WTC11 (cell line): ENCODE measurements around the gene YBEY. TPM values are rescaled to one million over a fixed set of nuclear protein-coding genes. Genes with fewer than 3 reads are reported as not detected.
A peak's percentile ranks its signal among the peaks of the same experiment; 100 is the strongest.

Experiments
- ATAC-seq: fragments of 200-7000 bp; cut with Tn5 transposase; 2 replicates; pipeline ENCODE4 v1.10.0; 2021; ENCODE audit warnings: mild to moderate bottlenecking, moderate library complexity
- CTCF ChIA-PET: fragments of 300-600 bp; sonication (Branson Sonifier 250); formaldehyde crosslinking; loops from one replicate; lab custom pipeline; 2021; ENCODE audit warnings: antibody characterized with exemption; lab: Charles Lee
- POLR2A ChIA-PET: fragments of 350-600 bp; sonication (Branson Sonifier 250); formaldehyde crosslinking; loops from one replicate; lab custom pipeline; 2021; ENCODE audit warnings: antibody characterized with exemption; lab: Charles Lee
- DNase-seq: peaks from one replicate; pipeline ENCODE4 v3.0.0; 2021; ENCODE audit warnings: low spot score
- H3K27ac Mint-ChIP-seq: 2 replicates; pipeline ENCODE4 v1.8.0; 2021; ENCODE audit warnings: mixed read lengths
- H3K27me3 Mint-ChIP-seq: 2 replicates; pipeline ENCODE4 v1.8.0; 2021; ENCODE audit warnings: low read depth, mild to moderate bottlenecking, moderate library complexity, mixed read lengths
- H3K36me3 Mint-ChIP-seq: 2 replicates; pipeline ENCODE4 v1.8.0; 2021; ENCODE audit warnings: mixed read lengths
- H3K4me1 Mint-ChIP-seq: 2 replicates; pipeline ENCODE4 v1.8.0; 2022; ENCODE audit warnings: mixed read lengths
- H3K4me3 Mint-ChIP-seq: 2 replicates; pipeline ENCODE4 v1.8.0; 2021; ENCODE audit warnings: mild to moderate bottlenecking, moderate library complexity, mixed read lengths
- H3K9me3 Mint-ChIP-seq: 2 replicates; pipeline ENCODE4 v1.8.0; 2021; ENCODE audit warnings: mixed read lengths
- CREM ChIP-seq: sonication (generic); formaldehyde crosslinking; IDR thresholded peaks from 2 replicates; pipeline ENCODE4 v1.8.1; 2022; ENCODE audit warnings: mild to moderate bottlenecking, missing genetic modification reagents, moderate library complexity
- EMX1 ChIP-seq: fragments of 250-450 bp; sonication (Bioruptor Pico); IDR thresholded peaks from 2 replicates; pipeline ENCODE4 v1.8.0; 2021; ENCODE audit warnings: mild to moderate bottlenecking
- JAZF1 ChIP-seq: fragments of 250-450 bp; sonication (Bioruptor Pico); IDR thresholded peaks from 2 replicates; pipeline ENCODE4 v1.9.0; 2021; ENCODE audit warnings: moderate library complexity, mild to moderate bottlenecking, inconsistent platforms
- KAT7 ChIP-seq: sonication (generic); formaldehyde crosslinking; IDR thresholded peaks from 2 replicates; pipeline ENCODE4 v1.8.1; 2023; ENCODE audit warnings: missing genetic modification reagents, mild to moderate bottlenecking, borderline replicate concordance
- MYBL2 ChIP-seq: sonication (generic); formaldehyde crosslinking; IDR thresholded peaks from 2 replicates; pipeline ENCODE4 v1.8.1; 2023; ENCODE audit warnings: mild to moderate bottlenecking, moderate library complexity, missing genetic modification reagents
- NFATC4 ChIP-seq: fragments of 250-450 bp; sonication (Bioruptor Pico); IDR thresholded peaks from 2 replicates; pipeline ENCODE4 v1.9.0; 2021; ENCODE audit warnings: mild to moderate bottlenecking
- NFYB ChIP-seq: sonication (generic); formaldehyde crosslinking; conservative IDR thresholded peaks from 2 replicates; pipeline ENCODE4 v1.8.0; 2022; ENCODE audit warnings: low read depth, missing genetic modification reagents
- NR1H2 ChIP-seq: sonication (generic); formaldehyde crosslinking; IDR thresholded peaks from 2 replicates; pipeline ENCODE4 v1.9.0; 2021; ENCODE audit warnings: mild to moderate bottlenecking, moderate library complexity, missing genetic modification reagents
- TCF7 ChIP-seq: sonication (generic); formaldehyde crosslinking; IDR thresholded peaks from 2 replicates; pipeline ENCODE4 v1.8.0; 2022; ENCODE audit warnings: mild to moderate bottlenecking, low read depth, missing genetic modification reagents, moderate library complexity
- TEAD4 ChIP-seq: sonication (generic); formaldehyde crosslinking; IDR thresholded peaks from 2 replicates; pipeline ENCODE4 v1.8.0; 2022; ENCODE audit warnings: mild to moderate bottlenecking, missing genetic modification reagents
- total RNA-seq: library from RNA; stranded (reverse); gene quantifications from 3 replicates; pipeline ENCODE4 v1.2.3, GENCODE V29; 2021
- TF ChIP-seq, protein P1 (sequence below): sonication (generic); formaldehyde crosslinking; IDR thresholded peaks from 2 replicates; pipeline ENCODE4 v1.8.0; 2023; ENCODE audit warnings: missing genetic modification reagents
- TF ChIP-seq, protein P2 (sequence below): sonication (generic); formaldehyde crosslinking; IDR thresholded peaks from 2 replicates; pipeline ENCODE4 v1.8.1; 2023; ENCODE audit warnings: mild to moderate bottlenecking, missing genetic modification reagents, borderline replicate concordance

Gene YBEY
- total RNA-seq, 1 experiment from 2014 or later, result 27.4 TPM

DNA sequence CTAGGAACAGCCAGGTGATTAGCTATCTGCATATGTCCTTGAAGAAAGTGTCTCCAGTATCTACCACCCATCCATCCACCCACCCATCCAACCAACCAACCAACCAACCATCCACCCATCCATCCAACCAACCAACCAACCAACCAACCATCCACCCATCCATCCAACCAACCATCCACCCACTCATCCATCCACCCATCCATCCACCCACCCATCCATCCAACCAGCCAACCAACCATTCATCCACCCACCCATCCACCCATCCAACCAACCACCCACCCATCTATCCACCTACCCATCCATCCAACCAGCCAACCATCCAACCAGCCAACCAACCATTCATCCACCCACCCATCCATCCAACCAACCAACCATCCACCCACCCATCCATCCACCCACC, 25.4 kb downstream of the YBEY start:
- no peak for DNase-seq
- TF ChIP-seq, protein P1, sequence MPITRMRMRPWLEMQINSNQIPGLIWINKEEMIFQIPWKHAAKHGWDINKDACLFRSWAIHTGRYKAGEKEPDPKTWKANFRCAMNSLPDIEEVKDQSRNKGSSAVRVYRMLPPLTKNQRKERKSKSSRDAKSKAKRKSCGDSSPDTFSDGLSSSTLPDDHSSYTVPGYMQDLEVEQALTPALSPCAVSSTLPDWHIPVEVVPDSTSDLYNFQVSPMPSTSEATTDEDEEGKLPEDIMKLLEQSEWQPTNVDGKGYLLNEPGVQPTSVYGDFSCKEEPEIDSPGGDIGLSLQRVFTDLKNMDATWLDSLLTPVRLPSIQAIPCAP (CRISPR knock-in tag), result no peak
- TF ChIP-seq TEAD4 (CRISPR knock-in tag), result no peak
- TF ChIP-seq MYBL2 (CRISPR knock-in tag), result no peak
- no peak for TF ChIP-seq JAZF1 (CRISPR knock-in tag)
- TF ChIP-seq, protein P2, sequence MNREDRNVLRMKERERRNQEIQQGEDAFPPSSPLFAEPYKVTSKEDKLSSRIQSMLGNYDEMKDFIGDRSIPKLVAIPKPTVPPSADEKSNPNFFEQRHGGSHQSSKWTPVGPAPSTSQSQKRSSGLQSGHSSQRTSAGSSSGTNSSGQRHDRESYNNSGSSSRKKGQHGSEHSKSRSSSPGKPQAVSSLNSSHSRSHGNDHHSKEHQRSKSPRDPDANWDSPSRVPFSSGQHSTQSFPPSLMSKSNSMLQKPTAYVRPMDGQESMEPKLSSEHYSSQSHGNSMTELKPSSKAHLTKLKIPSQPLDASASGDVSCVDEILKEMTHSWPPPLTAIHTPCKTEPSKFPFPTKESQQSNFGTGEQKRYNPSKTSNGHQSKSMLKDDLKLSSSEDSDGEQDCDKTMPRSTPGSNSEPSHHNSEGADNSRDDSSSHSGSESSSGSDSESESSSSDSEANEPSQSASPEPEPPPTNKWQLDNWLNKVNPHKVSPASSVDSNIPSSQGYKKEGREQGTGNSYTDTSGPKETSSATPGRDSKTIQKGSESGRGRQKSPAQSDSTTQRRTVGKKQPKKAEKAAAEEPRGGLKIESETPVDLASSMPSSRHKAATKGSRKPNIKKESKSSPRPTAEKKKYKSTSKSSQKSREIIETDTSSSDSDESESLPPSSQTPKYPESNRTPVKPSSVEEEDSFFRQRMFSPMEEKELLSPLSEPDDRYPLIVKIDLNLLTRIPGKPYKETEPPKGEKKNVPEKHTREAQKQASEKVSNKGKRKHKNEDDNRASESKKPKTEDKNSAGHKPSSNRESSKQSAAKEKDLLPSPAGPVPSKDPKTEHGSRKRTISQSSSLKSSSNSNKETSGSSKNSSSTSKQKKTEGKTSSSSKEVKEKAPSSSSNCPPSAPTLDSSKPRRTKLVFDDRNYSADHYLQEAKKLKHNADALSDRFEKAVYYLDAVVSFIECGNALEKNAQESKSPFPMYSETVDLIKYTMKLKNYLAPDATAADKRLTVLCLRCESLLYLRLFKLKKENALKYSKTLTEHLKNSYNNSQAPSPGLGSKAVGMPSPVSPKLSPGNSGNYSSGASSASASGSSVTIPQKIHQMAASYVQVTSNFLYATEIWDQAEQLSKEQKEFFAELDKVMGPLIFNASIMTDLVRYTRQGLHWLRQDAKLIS, result no peak
- TF ChIP-seq, all 79 proteins: peak for 0
- Mint-ChIP-seq H3K27me3 (no peaks in the 10 kb centered on the region), H3K4me3 (no peak overlapping the region), H3K9me3 (peaks cover 3% of the 10 kb centered on the region; the same call in 1 of the 2 replicates), H3K27ac (no peak overlapping the region), H3K36me3 (peaks cover 37% of the 10 kb centered on the region), H3K4me1 (no peaks in the 10 kb centered on the region)
- ChIA-PET POLR2A (no interaction called here), CTCF (no interaction called here)
- no peak for ATAC-seq

DNA sequence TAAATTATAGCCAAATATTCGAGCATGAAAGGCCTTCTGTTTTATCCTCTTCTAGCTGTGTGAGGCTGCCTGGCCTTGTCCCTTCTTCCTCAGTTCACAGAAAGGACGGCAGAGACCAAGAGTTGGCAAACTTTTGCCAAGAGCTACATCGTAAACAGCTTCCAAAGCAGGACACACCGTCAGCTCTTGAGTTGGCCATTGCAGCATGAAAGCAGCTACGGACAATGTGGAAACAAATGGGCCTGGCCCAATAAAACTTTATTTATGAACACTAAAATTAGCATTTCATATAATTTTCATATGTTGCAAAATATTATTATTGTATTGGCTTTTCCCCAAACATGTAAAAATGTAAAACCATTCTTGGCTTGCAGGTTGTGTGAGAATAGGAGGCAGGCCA, 26.8 kb downstream of the YBEY start:
- peaks cover 2% of the 10 kb centered on the region for H3K4me1 Mint-ChIP-seq
- POLR2A ChIA-PET, result no interaction called here
- H3K4me3 Mint-ChIP-seq, result no peak overlapping the region
- CTCF ChIA-PET, result interaction anchor here (0.7 kb wide), 1 partner anchor 10 kb away, joined by 4 read pairs; no protein-coding TSS in a partner anchor
- no peak overlapping the region for H3K27ac Mint-ChIP-seq
- no peak for TF ChIP-seq NR1H2 (CRISPR knock-in tag)
- no peak for TF ChIP-seq KAT7
- no peak for TF ChIP-seq TCF7 (CRISPR knock-in tag)
- no peak for TF ChIP-seq NFYB (CRISPR knock-in tag)
- no peak for DNase-seq
- no peaks in the 10 kb centered on the region for H3K27me3 Mint-ChIP-seq
- H3K9me3 Mint-ChIP-seq, result peaks cover 3% of the 10 kb centered on the region; the same call in 1 of the 2 replicates
- H3K36me3 Mint-ChIP-seq, result peaks cover 29% of the 10 kb centered on the region
- ATAC-seq, result no peak

DNA sequence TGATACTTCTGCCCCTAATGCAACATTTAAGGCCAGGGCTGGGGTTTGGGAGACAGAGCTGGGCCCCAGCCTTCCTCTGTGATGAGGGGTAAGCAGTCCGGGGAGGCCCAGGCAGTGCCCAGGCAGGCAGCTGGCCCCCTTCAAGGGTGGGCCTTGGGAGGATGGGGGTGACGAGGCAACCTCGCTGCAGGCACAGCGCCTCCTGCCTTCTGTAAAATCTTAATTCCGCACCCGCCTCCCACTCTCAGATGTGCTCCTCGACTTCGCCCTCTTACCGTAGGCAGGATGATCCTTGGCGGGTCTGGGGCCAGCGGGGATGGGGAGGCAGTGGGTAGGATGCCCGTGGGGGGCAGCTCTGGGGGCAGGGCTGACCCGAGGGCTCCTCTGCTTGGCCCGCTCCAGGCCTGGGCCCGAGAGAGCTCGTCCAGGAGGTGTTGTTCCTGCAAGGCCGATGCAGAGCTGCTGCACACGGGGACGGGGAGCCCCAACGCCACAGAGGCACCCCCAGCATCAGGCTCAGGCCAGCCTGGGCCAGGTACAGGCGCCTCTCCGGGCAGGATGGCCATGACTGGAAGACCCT, 28.4 kb downstream of the YBEY start:
- CTCF ChIA-PET, result interaction anchor here (0.6 to 1.4 kb wide), 6 partner anchors 11 to 343 kb away, joined by 3 to 5 read pairs (median 3); no protein-coding TSS in a partner anchor
- POLR2A ChIA-PET, result interaction anchor here (0.8 kb wide), 1 partner anchor 8 kb away, joined by 3 read pairs; no protein-coding TSS in a partner anchor

DNA sequence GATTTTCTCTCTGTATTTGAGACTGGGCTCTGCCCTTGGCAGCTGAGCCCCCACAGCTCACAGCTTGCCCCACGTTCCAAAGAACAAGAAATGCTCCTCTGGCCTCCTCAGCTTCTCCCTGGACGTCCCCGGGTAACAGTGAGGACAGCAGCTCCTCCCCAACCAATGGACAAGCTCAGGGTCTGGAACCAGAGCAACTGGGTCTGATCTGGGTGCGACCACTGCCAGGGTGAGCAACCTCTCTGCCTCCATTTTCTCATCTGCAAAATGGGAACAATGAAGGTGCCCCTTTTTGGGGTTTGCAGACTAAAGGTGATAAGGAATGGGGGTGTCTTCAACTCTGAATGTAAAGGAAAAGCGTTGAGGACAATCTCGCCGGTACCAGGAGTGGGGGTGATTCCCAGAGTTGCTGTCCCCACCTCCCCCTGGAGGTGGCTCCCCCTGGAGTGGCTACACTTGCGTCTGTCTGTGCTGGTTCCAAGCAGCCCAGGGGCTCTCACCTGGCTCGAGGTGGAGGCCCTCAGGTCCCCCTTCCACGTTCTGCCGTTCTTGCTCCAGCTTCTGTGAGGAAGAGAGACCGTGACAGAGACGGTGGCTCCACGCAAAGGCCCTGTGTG, 30.7 kb downstream of the YBEY start:
- Mint-ChIP-seq H3K9me3 (peaks cover 3% of the 10 kb centered on the region; the same call in 1 of the 2 replicates), H3K4me3 (no peak overlapping the region), H3K27me3 (no peaks in the 10 kb centered on the region), H3K36me3 (peaks cover 16% of the 10 kb centered on the region), H3K27ac (no peak overlapping the region), H3K4me1 (peaks cover 27% of the 10 kb centered on the region)
- POLR2A ChIA-PET, result interaction anchor here (1.2 kb wide), 1 partner anchor 20 kb away, joined by 3 read pairs; no protein-coding TSS in a partner anchor
- CTCF ChIA-PET, result no interaction called here
- TF ChIP-seq NFATC4 (0 out of 2 replicates have a peak, but pooled peaks have one; percentile 15), EMX1 (no peak)
- TF ChIP-seq, protein P2, result no peak
- DNase-seq (no peak), ATAC-seq (no peak)

More for the DNA sequence above, 28.4 kb downstream of the YBEY start:
- DNase-seq, result no peak
- peaks cover 3% of the 10 kb centered on the region; the same call in 1 of the 2 replicates for H3K9me3 Mint-ChIP-seq
- peaks cover 17% of the 10 kb centered on the region for H3K36me3 Mint-ChIP-seq
- H3K27me3 Mint-ChIP-seq, result no peaks in the 10 kb centered on the region
- no peak for TF ChIP-seq CREM (CRISPR knock-in tag)
- H3K4me3 Mint-ChIP-seq, result no peak overlapping the region
- peak; percentile 31 for ATAC-seq
- H3K4me1 Mint-ChIP-seq, result peaks cover 13% of the 10 kb centered on the region
- H3K27ac Mint-ChIP-seq, result no peak overlapping the region
